GM21737 (cell line): ENCODE data around the gene MTAP.
"Not testable (repeated sequence)": the region's sequence is repeated elsewhere in the genome, so short reads cannot be mapped to it uniquely, and the experiment has no call there.

Experiments
- ATAC-seq: cut with Tn5 transposase; IDR thresholded peaks from one replicate; pipeline ENCODE4 v1.9.1; 2021; ENCODE audit warnings: mild to moderate bottlenecking, moderate library complexity; ENCODE audit not compliant: unreplicated experiment

Gene MTAP

DNA sequence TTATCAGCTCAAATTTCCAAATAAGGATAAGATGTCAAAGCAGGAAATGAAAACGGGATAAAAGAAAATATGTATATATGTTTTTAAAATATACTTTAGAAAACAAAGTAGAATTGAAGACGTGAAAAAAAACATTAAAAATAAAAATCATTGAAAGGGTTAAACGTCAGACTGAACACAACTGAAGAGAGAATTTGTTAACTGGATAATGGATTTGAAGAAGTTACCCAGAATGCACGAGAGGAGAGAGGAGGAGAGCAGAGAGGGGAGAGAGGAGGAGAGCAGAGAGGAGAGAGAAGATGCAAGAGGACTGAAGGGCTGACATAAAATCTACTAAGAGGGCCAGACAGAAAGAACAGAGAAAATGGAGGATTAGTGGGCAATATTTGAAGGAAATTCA is 103.8 kb downstream of the MTAP start:
- no peak for ATAC-seq

DNA sequence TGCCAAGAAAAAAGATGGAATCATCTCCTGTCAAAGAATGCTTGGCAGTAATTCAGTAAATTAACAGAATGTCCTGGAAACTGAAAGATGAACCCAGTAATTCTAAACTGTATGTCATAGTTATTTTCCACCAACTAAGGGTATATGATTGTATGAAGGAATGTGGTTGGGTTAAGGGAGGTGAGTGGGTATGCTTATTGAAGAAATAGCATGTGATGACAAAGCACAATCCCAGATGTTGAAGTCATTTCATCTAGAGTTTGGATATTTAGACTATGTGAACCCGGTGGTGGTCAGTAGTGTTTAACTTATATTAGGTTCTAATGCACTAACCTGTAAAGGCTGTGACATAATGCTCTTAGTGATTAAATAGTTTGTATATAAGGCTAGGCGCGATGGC is 104.4 kb downstream of the MTAP start:
- no peak for ATAC-seq

DNA sequence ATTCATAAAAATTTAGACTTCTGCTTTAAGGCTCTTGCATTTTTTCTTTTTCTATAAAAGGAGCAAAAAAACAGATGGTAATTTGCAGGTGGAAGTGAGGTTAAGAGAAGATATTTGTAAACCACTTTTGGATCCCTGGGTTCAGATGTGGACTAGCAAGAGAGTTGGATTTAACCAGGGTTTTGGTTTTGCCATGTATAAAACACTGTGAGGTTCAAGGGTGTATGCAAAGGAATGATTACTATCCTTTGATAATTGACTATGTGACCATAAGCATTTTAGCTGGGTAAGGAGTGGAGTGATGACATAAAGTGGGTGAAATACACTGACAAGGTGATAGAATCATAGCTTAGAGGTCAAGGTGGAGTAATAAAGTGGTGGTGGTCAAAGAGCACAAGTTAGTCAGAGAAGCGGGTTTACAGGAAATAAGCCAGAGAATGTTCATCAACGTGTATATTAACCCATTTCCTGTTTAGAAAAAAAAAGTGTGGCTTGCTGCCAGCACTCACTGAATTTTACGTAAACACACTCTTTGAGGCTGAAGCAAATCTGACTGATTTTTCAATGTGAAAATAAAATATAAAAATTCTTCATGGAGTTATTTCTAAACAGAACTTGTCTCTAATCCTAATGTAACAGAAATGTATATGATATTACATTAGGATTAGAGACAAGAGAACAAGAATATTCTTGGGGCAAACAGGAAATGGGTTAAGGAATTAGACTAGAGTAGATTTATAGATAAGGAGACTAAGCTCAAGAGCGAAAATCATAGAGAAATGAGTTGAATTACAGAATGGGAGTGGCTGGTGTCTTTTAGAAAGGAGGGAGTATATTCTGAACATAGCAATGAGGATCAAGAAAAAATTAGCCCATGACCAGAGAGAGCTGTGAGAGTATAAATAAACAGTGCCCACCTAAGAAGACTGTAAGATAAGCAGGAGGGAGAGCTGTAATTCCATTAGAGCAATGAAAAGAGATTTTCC is 117.2 kb downstream of the MTAP start:
- peak; percentile 85 for ATAC-seq

DNA sequence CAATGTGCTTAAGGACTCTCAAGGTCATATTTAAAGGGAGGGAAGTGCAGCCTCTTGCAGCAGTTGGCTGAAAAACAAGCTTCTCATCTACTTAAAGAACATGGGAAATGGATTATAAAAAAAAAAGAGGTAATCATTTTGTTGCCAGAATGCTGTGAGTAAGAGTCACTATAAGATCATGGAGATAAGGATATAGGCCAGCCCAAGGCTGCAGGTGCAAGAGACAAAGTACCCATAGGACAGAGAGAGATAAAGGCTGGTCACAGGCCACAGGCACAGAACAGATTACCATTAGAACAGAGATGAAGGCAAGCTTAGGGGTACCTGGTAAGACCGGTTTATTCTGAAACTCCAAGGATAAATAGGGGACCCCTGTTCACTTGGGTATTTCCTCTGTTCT is 121.3 kb downstream of the MTAP start:
- no peak for ATAC-seq

DNA sequence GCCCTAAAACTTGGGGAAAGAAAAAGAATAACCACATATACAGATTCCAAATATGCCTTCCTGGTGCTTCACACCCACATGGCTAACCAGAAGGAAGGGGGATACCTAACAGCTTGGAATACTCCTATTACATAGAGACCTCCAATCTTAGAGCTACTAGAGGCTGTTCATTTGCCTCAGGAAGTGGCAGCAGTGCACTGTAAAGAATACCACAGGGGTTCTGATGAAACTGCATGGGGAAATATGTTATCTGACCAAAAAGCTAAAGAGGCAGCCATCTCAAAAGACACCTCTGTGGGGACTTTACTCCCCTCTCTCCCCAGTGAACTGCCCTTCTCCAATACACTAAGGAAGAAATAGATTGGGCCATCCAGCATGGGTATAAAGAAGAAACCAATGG is 125.3 kb downstream of the MTAP start:
- ATAC-seq: no peak

DNA sequence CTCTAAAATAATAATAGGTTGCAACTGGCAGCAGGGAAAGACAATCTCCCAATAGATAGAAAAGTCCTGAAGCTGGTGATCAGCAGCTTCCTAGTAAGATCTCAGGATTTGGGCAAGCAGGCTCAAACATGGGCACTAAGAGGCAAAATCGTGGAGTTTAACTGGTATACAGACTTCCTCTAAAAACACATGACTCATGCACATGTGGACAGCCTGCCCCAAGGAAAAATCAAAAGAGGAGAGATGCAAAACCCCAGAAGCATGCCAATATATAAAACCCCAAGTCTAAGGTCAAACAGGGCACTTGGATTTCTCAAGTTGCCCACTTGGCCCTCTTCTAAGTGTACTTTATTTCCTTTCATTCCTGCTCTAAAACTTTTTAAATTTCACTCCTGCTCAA is 129.0 kb downstream of the MTAP start:
- ATAC-seq: no peak

DNA sequence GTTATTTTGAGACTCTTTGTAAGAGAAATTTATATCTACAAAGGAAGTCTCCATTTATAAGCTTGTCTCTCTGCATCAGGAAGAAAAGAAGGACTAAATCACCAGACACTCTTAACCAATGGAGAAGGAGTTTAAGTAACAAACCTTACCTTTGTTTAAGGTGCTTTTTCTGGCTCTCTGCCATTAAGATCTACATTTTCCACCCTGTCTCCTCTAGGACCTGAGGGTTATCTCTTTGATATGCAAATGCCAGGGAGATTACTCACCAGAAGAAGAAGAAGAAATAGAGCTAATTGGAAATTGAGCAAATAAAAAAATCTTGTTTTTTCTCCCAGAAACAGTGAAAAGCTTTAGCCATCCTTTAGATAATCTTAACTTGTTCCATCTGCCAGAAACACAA is 130.8 kb downstream of the MTAP start:
- ATAC-seq: no peak

DNA sequence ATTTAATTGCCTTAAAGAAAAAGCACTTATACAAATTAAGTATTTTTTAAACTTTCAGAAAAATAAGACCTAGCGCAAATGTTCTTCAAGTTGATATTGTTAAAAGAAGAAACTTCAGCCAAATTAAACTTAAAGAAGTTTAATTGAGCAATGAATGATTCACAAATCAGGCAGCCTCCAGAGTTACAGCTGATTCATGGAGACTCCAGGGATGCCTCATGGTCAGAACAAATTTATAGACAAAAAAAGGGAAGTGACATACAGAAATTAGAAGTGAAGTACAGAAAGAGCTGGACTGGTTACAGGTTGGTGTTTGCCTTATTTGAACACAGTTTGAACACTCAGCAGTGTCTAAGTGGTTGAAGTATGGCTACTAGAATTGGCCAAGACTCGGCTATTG is 131.4 kb downstream of the MTAP start:
- ATAC-seq: no peak

DNA sequence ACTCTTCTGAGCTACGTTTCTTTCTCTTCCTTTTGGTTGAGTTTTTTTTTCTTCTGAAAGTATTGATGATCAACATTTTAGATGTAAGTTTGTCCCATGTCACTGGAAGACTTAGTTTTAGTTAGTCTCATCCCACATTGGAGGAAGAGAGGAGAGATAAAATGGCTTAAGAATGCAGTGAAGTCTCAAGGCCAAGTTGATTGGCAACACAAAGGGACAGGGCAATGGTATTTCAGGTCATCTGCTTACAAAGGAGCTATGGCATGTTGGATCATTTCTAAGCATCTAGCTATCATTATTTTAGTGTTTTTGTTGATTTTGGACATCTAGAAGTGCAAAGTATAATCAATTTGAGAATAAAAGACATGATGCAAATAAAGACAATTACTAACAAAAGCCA is 133.2 kb downstream of the MTAP start:
- ATAC-seq: no peak

DNA sequence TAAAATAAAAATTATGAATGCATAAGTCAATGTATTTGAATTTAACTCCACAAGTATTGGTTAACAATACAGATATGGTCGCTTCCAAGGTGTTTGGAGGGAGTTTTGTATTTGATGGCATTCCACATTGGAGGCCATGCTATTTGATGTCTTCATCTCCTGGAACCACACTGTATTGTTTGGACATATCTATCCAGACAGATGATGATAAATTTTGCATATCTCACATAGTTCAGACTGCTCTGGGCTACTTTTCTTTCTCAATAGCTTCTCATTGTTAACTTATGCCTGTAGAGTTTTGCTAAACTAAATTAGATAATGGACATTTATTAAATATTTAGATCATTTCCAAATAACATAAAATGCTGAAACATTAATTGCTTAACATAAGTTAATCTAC is 133.7 kb downstream of the MTAP start:
- ATAC-seq: no peak

DNA sequence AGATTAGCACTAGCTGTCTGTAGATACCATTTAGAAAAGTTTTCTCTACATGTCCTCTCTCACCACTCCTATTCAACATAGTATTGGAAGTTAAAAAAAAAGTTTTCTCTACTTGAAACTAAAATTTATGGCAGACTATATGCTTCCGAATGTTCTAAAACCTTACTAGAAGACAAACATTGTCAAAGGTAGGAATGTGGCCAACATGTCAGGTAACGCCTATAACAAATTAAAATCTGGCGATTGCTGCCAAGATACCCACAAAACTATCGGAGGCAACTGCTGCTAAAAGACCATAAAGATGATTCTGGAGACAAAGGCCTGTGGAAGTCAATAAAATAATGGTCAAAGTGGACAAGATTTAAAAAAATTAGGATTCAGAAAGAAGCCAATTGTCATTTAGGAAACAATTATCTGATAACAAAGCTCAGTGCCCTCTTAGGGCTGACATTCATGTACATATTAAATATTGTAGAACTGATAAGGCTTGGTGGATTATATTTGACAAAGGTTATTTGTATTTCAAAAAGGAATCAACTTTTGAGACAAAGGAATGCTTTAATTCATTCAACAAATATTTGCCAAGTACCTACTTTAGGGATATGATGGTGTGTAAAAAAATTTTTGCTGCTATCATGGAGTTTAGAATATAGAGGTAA is 139.0 kb downstream of the MTAP start:
- no peak for ATAC-seq

DNA sequence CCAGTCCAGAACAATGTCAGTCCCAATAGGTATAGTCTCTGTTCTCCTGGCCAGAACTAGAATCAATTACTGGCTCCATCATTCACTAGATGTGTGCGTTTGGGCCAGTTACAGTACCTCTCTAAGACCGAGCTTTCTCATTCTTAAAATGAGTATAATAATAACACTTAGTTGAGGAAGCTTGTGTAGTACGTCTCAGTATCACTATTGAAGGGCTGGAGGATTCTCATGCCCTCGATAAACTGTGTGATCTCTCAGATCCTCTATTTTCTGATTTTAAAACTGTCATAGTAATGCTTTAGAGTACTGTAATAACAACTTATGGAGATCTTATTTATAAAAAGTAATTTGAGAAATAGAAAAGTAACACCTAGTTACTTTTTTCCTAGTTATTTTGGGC is 141.0 kb downstream of the MTAP start:
- ATAC-seq: no peak

DNA sequence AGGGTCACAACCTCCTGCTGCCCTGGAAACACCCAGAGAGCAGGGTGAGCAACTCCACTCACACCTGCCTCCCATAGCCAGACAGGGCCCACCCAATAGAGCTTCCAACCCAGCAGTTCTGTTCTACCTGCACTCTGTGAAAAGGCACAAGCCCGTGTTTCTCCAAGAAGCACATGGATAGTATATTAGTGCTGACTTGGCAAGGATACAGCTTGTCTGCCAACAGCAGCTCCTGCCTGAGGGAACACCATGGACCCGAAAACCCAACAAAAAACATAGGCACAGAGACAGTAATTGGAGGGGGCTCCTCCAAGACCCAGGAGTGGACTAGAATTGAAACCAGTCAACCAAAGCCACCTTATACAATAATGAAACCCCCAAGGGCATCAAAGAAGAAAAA is 143.2 kb downstream of the MTAP start:
- no peak for ATAC-seq

DNA sequence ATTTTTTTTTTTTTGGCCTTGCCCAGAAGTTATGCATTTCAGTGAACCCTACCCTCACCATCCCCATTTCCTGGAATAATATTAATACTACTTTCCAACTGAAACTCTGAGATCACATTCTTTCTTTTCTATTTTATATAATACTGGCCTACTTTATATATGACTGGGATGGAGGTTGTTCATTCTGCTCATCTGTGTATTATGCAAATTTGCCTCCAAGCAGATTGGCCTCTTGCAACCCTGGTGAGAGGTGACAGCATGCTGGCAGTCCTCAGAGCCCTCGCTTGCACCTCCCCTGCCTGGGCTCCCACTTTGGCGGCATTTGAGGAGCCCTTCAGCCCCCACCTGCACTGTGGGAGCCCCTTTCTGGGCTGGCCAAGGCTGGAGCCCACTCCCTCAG is 156.4 kb downstream of the MTAP start:
- ATAC-seq: no peak

DNA sequence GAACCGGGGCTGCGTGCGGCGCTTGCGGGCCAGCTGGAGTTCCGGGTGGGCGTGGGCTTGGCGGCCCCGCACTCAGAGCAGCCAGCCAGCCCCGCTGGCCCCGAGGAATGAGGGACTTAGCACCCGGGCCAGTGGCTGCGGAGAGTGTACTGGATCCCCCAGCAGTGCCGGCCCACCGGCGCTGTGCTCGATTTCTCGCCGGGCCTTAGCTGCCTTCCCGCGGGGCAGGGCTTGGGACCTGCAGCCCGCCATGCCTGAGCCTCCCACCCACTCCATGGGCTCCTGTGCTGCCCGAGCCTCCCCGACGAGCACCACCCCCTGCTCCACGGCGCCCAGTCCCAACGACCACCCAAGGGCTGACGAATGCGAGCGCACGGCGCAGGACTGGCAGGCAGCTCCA is 156.8 kb downstream of the MTAP start:
- ATAC-seq: not testable (repeated sequence)

DNA sequence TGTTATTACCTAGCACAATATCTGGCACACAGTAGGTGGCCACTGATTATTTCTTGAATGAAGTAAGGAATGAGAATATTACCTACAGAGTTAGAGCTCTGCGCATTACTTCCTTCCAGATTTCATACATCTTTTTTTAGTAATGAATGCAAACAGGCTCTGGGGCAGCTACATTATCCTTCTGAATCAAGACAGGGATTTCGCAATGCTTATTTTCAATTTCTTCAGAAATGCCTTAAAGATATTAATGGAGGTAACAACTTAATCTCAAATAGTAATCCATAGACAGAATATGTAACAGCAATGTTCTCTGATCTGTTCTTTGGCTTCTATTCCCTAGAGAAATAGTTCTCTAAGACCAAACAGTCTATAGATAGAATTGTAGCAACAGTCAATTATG is 159.1 kb downstream of the MTAP start:
- no peak for ATAC-seq

DNA sequence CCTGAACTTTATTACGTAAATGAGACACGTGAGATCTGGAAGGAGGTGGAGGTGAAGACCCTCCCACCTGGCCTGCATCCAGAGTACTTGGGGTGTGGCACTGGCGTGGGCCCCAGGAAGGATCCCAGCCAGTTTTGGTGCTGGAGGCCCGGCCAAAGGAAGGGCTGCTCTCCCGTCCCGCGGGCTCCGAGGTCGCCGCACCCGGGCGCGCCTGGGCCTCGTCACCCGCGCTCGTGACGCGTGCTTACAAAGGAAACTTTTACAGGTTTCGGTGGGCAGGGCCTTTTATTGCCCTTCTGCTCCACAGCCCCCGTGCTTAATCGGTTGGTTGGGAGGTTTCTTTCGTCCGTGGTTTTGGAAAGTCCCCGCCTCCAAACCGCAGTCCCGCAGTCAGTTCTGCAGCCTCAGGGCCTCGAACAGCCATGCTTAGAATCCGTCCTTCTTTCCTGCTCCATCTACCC is 162.5 kb downstream of the MTAP start:
- peak; percentile 52 for ATAC-seq

DNA sequence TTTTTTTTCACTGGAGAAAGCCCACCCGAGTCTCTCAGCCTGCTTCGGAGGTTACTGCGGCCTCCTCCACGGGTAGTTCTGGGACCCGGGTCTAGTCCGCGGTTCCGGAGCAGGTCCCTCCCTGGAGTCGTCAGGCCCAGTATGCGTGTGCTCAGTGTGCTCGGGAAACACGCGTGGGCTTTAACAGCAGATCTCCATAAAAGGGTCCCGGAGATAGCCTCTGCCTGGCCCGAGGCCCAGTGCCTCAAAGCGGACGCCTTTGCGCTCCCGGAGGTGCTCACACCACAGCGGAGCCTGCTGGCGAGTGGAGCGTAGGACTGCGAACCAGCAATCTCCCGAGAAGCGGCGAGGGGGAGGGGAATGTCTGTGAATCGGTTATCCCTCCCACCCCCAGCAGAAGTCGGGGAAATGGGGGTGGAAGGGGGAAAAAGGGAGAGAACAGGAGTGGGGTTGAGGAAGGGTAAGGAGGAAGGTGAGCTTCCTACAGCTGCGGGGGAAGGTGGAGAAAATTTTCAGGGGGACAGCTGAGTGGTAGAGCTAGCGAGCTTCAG is 163.0 kb downstream of the MTAP start:
- ATAC-seq: peak; percentile 72

DNA sequence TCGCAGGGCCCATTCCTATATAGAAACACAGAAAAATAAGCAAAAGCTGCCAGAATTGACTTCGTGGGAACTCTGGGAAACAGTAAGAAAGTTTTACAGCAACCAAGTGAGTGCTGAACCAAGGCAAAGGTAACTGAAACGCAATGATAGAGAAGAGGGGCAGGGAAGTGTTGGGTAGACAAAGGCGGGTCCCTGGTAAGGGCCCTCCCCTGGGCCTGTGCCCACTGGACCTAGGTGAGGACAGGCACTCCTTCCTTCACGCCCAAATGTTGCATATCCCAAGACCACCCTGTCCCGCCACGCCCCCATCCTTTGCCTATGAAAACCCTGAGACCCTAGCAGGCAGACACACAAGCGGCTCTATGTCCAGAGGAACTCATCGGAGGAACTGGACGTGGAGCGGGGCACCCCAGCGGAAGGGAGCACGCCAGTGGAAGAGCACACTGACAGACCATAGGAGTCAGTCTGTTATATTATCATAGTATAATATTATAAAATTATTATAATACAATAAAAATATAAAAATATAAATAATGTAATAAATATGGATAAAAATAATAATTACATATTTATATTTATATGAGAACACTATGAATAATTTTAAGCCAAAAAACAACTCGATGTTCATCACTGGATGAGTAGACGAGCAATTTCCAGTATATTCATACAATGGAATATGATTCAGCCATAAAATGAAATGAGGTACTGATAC is 163.9 kb downstream of the MTAP start:
- ATAC-seq: no peak

DNA sequence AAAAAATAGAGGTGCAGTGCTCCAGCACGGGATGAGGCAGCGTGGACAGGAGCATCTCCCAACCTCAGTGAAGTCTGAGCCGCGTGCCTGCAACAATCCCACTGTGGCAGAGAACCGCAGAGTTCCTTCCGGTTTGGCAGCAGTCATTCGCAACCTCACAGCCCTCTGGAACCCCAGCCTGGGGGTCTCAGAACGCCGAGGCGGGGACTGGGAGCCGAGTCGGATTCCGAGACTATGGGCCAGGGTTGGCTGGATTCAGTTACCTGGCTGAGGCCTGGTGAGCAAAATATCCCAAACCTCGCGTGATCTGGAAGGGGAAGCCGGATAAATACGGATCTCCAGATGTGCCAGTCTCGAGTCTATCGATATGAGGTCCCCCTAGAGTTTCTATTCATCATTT is 164.7 kb downstream of the MTAP start:
- ATAC-seq: no peak

DNA sequence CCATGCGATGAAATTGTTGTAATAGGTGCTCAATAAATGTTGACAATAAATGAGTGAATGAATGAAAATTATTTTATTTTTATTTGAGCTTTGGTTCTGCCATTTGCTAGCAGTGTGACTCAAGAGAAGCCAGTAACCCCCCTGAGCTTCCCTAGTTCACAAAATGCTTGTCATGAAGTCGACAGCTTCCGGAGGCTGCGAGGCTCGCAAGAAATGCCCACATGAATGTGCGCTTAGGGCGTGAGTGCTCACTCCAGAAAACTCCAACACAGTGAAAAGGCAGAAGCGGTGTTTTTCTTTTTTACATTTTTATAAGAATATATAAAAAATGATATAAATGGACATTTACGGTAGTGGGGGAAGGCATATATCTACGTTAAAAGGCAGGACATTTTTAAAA is 165.3 kb downstream of the MTAP start:
- ATAC-seq: no peak
